K562 (cell line): ENCODE measurements around the gene GALNT13. TPM values are rescaled to one million over a fixed set of nuclear protein-coding genes. Genes with fewer than 3 reads are reported as not detected.

Experiments used
- ATAC-seq: fragments of 200-7000 bp; cut with Tn5 transposase; 3 replicates; pipeline ENCODE4 v1.9.1; 2020; ENCODE audit warnings: moderate library complexity
- BruUV-seq: library from RNA; stranded (reverse); fragments of 400-500 nt; replicated peaks from 2 replicates; lab custom pipeline; 2021; lab: Mats Ljungman, UMichigan
- CTCF ChIA-PET: fragments of 300-600 bp; formaldehyde crosslinking; extraction: SDS; loops from one replicate; lab custom pipeline; 2021; ENCODE audit warnings: low intra/inter-chr PET ratio; lab: Yijun Ruan, JAX
- POLR2A ChIA-PET: fragments of 300-600, 350-650 bp; sonication (Branson Sonifier 250); formaldehyde crosslinking; extraction: SDS; loops from one replicate; lab custom pipeline; 2021; ENCODE audit warnings: antibody characterized with exemption, inconsistent platforms; lab: Yijun Ruan, JAX
- DNase-seq, 4 experiments: peaks; one replicate each; pipeline versions ENCODE4 v3.0.0 to v3.0.0-alpha.2; 2011 to 2018; ENCODE audit warnings: low spot score in 3 of 4, mixed read lengths in 3 of 4; ENCODE audit errors: extremely low read depth in 1 of 4
- FAIRE-seq: peaks from 2 replicates; lab custom pipeline; 2011; peaks lifted over from hg19 to GRCh38; lab: Jason Lieb, UNC
- H2AFZ ChIP-seq: 2 replicates; pipeline ENCODE4 v1.6.0; 2011; ENCODE audit warnings: low read depth, low read length, control low read depth, inconsistent platforms
- H3K27ac ChIP-seq: fragments of 200-600 bp; 3 replicates; pipeline ENCODE4 v1.8.0; 2011; ENCODE audit warnings: low read depth, mild to moderate bottlenecking, control low read depth, inconsistent platforms, low read length, moderate library complexity, mixed read lengths; ENCODE audit errors: extremely low read depth
- H3K27me3 ChIP-seq, 2 experiments: fragments of 300-600 bp in 1 of 2; 2 replicates in 1 of 2; 3 replicates in 1 of 2; pipeline versions ENCODE4 v1.6.0 to v1.8.0; 2011; ENCODE audit warnings: inconsistent platforms in 2 of 2, low read length in 2 of 2, mild to moderate bottlenecking in 1 of 2, mixed read lengths in 1 of 2, moderate library complexity in 1 of 2; ENCODE audit not compliant: control insufficient read depth in 2 of 2, insufficient read depth in 2 of 2
- H3K36me3 ChIP-seq: fragments of 300-600 bp; 3 replicates; pipeline ENCODE4 v1.8.0; 2011; ENCODE audit warnings: mild to moderate bottlenecking, low read length, inconsistent platforms; ENCODE audit not compliant: control insufficient read depth, insufficient read depth
- H3K4me1 ChIP-seq, 2 experiments: fragments of 200-600 bp in 1 of 2; replicated peaks in 1 of 2; 2 replicates in 1 of 2; 3 replicates in 1 of 2; pipeline versions ENCODE4 v1.5.1 to v1.8.0; 2011; ENCODE audit warnings: inconsistent platforms in 2 of 2, low read length in 2 of 2, mild to moderate bottlenecking in 1 of 2, mixed read lengths in 1 of 2, moderate library complexity in 1 of 2; ENCODE audit not compliant: control insufficient read depth in 2 of 2, insufficient read depth in 2 of 2
- H3K4me2 ChIP-seq: 2 replicates; pipeline ENCODE4 v1.6.1; 2011; ENCODE audit warnings: low read length, control low read depth, inconsistent platforms, mixed read lengths; ENCODE audit not compliant: insufficient read depth
- H3K4me3 ChIP-seq: fragments of 200-600 bp; sonication (generic), shearing (Covaris generic); 2 replicates; pipeline ENCODE4 v1.5.1; 2016; ENCODE audit warnings: control low read depth, inconsistent platforms
- H3K79me2 ChIP-seq: fragments of 200-600 bp; 3 replicates; pipeline ENCODE4 v1.8.0; 2011; ENCODE audit warnings: low read length, inconsistent platforms; ENCODE audit not compliant: control insufficient read depth, insufficient read depth
- H3K9ac ChIP-seq, 2 experiments: 2 replicates each; pipeline versions ENCODE4 v1.6.0 to v1.6.1; 2011; ENCODE audit warnings: low read depth in 2 of 2, low read length in 2 of 2, control low read depth in 1 of 2, inconsistent platforms in 1 of 2, mild to moderate bottlenecking in 1 of 2, mixed read lengths in 1 of 2; ENCODE audit not compliant: insufficient read depth in 1 of 2
- H3K9me1 ChIP-seq: one replicate; pipeline ENCODE4 v1.6.0; 2011; ENCODE audit warnings: inconsistent platforms, mild to moderate bottlenecking, low read length, moderate library complexity; ENCODE audit not compliant: control insufficient read depth, insufficient read depth
- H3K9me3 ChIP-seq: replicated peaks from 2 replicates; pipeline ENCODE4 v1.5.1; 2011; ENCODE audit warnings: low read depth, low read length, inconsistent platforms; ENCODE audit not compliant: control insufficient read depth, insufficient read depth
- H4K20me1 ChIP-seq: replicated peaks from 2 replicates; pipeline ENCODE4 v1.6.1; 2011; ENCODE audit warnings: low read length, inconsistent platforms, mixed read lengths; ENCODE audit not compliant: control insufficient read depth, insufficient read depth
- CEBPG ChIP-seq, 3 experiments: fragments of 200-800 bp in 1 of 3; sonication (Bioruptor generic) in 1 of 3; sonication (generic) in 1 of 3; formaldehyde crosslinking in 1 of 3; IDR thresholded peaks in 2 of 3; conservative IDR thresholded peaks in 1 of 3; 2 replicates each; pipeline versions ENCODE4 v1.6.1 to v1.8.0; 2016 to 2022; ENCODE audit warnings: missing compliant biosample characterization in 2 of 3, missing genetic modification characterization in 2 of 3, mild to moderate bottlenecking in 1 of 3, missing genetic modification reagents in 1 of 3
- KLF6 ChIP-seq: fragments of 250-450 bp; sonication (Bioruptor Pico); IDR thresholded peaks from 2 replicates; pipeline ENCODE4 v1.4.0; 2020; ENCODE audit warnings: mild to moderate bottlenecking, moderate library complexity, borderline replicate concordance
- MBD2 ChIP-seq: sonication (generic); IDR thresholded peaks from 2 replicates; pipeline ENCODE4 v1.6.1; 2016; ENCODE audit warnings: low read depth, borderline replicate concordance
- RBM34 ChIP-seq: fragments of 200-400 bp; formaldehyde crosslinking; IDR thresholded peaks from 2 replicates; pipeline ENCODE4 v1.6.1; 2018; ENCODE audit warnings: low read length, borderline replicate concordance; ENCODE audit not compliant: insufficient read depth
- STAG1 ChIP-seq: sonication (generic); formaldehyde crosslinking; IDR thresholded peaks from 2 replicates; pipeline ENCODE4 v1.5.0; 2020; ENCODE audit warnings: missing genetic modification reagents, borderline replicate concordance
- TAF1 ChIP-seq: IDR thresholded peaks from 2 replicates; pipeline ENCODE4 v1.6.1; 2011; ENCODE audit warnings: mild to moderate bottlenecking, low read length, moderate library complexity; ENCODE audit not compliant: insufficient read depth, control insufficient read depth, severe bottlenecking; ENCODE audit errors: extremely low read depth
- in situ Hi-C: fragments of 300-500 bp; cut with MboI; formaldehyde crosslinking; loops from 4 replicates; pipeline ENCODE4 v1.15.0; 2018; ENCODE audit warnings: inconsistent platforms, mixed read lengths
- intact Hi-C: fragments of 100-400 bp; cut with micrococcal nuclease; formaldehyde crosslinking; loops from 2 replicates; pipeline ENCODE4 v1.14.2; 2022
- polyA plus RNA-seq, 8 experiments: library from polyadenylated mRNA; depleted of rRNA in 4 of 8; stranded (reverse) in 5 of 8; unstranded in 3 of 8; fragments of >200 nt; fragmentation: Nextera tagmentation in 2 of 8; fragmentation: Illumina TruSeq in 1 of 8; extraction: Ambion mirVana in 2 of 8; extraction: Trizol in 1 of 8; gene quantifications; 2 replicates each; pipeline versions ENCODE4 v1.2.1 to v1.2.3, GENCODE V29; 2011 to 2014; ENCODE audit warnings: inconsistent platforms in 1 of 8, missing spikeins in 1 of 8
- total RNA-seq, 7 experiments: library from RNA; depleted of rRNA in 6 of 7; stranded (reverse); fragments of >200 nt in 6 of 7; fragmentation: Illumina TruSeq in 2 of 7; extraction: Trizol in 2 of 7; gene quantifications; 2 replicates each; pipeline versions ENCODE4 v1.2.1 to v1.2.3, GENCODE V29; 2011 to 2021; ENCODE audit warnings: low replicate concordance in 1 of 7
- TF ChIP-seq, protein P1 (sequence below): IDR thresholded peaks from 2 replicates; pipeline ENCODE4 v1.6.1; 2014; ENCODE audit warnings: antibody characterized with exemption

Gene GALNT13
- total and polyA plus RNA-seq, 9 of the 15 experiments (the other 6 are each of a cell fraction or from before 2014, with no cell fraction given): not detected

GRCh38 chr2:154261473-154262027 lies 389.8 kb downstream of the GALNT13 start (continued):
- TF ChIP-seq, protein P1, sequence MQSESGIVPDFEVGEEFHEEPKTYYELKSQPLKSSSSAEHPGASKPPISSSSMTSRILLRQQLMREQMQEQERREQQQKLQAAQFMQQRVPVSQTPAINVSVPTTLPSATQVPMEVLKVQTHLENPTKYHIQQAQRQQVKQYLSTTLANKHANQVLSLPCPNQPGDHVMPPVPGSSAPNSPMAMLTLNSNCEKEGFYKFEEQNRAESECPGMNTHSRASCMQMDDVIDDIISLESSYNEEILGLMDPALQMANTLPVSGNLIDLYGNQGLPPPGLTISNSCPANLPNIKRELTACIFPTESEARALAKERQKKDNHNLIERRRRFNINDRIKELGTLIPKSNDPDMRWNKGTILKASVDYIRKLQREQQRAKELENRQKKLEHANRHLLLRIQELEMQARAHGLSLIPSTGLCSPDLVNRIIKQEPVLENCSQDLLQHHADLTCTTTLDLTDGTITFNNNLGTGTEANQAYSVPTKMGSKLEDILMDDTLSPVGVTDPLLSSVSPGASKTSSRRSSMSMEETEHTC: no peak
- no peak for TF ChIP-seq MBD2

DNA sequence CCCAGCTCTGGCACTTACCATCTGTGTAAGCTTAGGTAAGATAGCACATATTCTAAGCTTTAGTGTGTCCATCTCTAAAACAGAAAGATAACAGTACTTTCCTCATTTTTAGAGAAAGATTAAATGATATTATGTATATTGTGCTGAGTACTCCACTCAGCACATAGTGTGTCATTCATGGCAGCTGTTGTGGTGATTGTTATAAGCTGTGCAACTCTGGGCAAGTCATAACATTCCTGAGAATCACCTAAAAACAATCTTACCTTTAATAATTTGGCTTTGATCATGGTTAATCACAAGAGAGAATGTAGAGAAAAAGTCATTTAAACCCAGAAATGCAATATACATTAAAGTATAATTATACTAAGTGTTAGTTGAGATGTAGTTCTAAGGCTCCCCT lies 391.5 kb downstream of the GALNT13 start:
- no peak overlapping the region for H3K4me3 ChIP-seq
- no peaks in the 10 kb centered on the region for H3K4me1 ChIP-seq
- H3K9me3 ChIP-seq: no peaks in the 10 kb centered on the region
- no peaks in the 10 kb centered on the region for H4K20me1 ChIP-seq
- ATAC-seq (no peak), FAIRE-seq (no peak), DNase-seq (no peak)
- H3K27me3 ChIP-seq: no peaks in the 10 kb centered on the region
- H3K4me2 ChIP-seq: no peak overlapping the region
- CTCF ChIA-PET: no interaction called here
- H3K9ac ChIP-seq: no peak overlapping the region
- no peaks in the 10 kb centered on the region for H3K79me2 ChIP-seq
- POLR2A ChIA-PET: no interaction called here
- in situ Hi-C loops (no loop called here), intact Hi-C loops (no loop called here)
- no peaks in the 10 kb centered on the region for H3K36me3 ChIP-seq
- no peak overlapping the region for H2AFZ ChIP-seq
- H3K9me1 ChIP-seq: no peaks in the 10 kb centered on the region
- no peak overlapping the region for H3K27ac ChIP-seq
- BruUV-seq: no TSS peak
- no peak for TF ChIP-seq CEBPG (CRISPR knock-in tag; IDR thresholded peaks at IDR 0.05)
- TF ChIP-seq CEBPG (tag; conservative IDR thresholded peaks at IDR 0.05 in 1 of 2, IDR thresholded peaks at IDR 0.05 in 1 of 2): no peak
- TF ChIP-seq RBM34: no peak
- no peak for TF ChIP-seq STAG1 (CRISPR knock-in tag)
- TF ChIP-seq KLF6 (CRISPR knock-in tag): no peak
- no peak for TF ChIP-seq TAF1
